Brain microvascular endothelial cell (primary cell): ENCODE results near the gene EIF3F.

Experiments used
- DNase-seq: peaks from one replicate; pipeline ENCODE4 v3.0.0-alpha.2; 2020
- H3K27ac ChIP-seq: fragments of 250-450 bp; sonication (Bioruptor Pico); 2 replicates; pipeline ENCODE4 v1.5.1; 2020; ENCODE audit warnings: mild to moderate bottlenecking, moderate library complexity
- H3K27me3 ChIP-seq: fragments of 250-450 bp; sonication (Bioruptor Pico); replicated peaks from 2 replicates; pipeline ENCODE4 v1.5.1; 2020; ENCODE audit warnings: mild to moderate bottlenecking
- H3K36me3 ChIP-seq: fragments of 250-450 bp; sonication (Bioruptor Pico); replicated peaks from 2 replicates; pipeline ENCODE4 v1.5.1; 2020; ENCODE audit warnings: mild to moderate bottlenecking
- H3K4me3 ChIP-seq: 2 replicates; pipeline ENCODE4 v1.5.1; 2011; ENCODE audit warnings: low read depth, mild to moderate bottlenecking, control low read depth, low read length, moderate library complexity
- in situ Hi-C: cut with HindIII; loops from 2 replicates; pipeline ENCODE4 v1.10.0; 2017; ENCODE audit warnings: low sequenced_read_pairs, low pct_ligation_motif_present
- TF ChIP-seq, protein P1 (sequence below): IDR thresholded peaks from 2 replicates; pipeline ENCODE4 v1.5.1; 2011; ENCODE audit warnings: low read depth, mild to moderate bottlenecking, moderate library complexity, low read length, control low read depth, inconsistent platforms; ENCODE audit errors: missing control alignments

EIF3F gene

DNA sequence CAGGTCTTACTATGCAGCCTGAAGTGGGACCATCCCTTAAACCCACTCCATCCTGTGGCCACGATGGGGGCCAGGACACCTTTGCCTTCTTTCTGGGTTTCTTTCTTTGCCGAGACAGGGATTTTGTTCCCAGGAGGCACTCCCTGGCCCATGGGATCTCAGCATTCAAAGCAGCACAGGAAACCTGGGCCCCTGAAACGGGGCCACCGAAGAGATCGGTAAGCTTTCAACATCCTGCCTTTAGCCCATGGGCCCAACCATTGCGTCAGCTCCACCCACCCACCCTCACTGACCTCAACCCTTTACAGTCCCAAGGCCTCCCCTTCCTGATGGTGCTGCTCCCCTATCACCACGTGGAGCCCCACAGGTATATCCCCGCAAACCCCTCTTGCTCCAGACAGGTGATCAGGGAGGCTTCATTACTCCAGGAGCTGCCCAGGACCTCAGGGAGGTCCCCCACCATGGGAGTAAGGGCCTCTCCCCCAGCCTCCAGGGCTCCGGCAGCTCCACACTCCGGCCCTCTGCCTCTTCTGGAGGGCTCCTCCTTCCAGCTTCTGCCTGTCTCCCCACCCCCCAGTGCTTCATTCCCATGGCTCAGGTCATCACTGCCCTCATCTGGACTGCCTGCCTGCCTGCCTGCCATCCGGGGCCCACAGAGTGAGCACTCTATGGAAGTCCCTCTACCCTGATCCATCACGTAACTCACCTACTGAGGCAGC, 51.8 kb downstream of the EIF3F start:
- Histone ChIP-seq H3K27ac (no peak overlapping the region), H3K4me3 (no peak overlapping the region), H3K36me3 (no peaks in the 10 kb centered on the region), H3K27me3 (peaks cover 3% of the 10 kb centered on the region)
- TF ChIP-seq, protein P1, sequence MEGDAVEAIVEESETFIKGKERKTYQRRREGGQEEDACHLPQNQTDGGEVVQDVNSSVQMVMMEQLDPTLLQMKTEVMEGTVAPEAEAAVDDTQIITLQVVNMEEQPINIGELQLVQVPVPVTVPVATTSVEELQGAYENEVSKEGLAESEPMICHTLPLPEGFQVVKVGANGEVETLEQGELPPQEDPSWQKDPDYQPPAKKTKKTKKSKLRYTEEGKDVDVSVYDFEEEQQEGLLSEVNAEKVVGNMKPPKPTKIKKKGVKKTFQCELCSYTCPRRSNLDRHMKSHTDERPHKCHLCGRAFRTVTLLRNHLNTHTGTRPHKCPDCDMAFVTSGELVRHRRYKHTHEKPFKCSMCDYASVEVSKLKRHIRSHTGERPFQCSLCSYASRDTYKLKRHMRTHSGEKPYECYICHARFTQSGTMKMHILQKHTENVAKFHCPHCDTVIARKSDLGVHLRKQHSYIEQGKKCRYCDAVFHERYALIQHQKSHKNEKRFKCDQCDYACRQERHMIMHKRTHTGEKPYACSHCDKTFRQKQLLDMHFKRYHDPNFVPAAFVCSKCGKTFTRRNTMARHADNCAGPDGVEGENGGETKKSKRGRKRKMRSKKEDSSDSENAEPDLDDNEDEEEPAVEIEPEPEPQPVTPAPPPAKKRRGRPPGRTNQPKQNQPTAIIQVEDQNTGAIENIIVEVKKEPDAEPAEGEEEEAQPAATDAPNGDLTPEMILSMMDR = no peak
- in situ Hi-C loops = no loop called here
- no peak for DNase-seq

DNA sequence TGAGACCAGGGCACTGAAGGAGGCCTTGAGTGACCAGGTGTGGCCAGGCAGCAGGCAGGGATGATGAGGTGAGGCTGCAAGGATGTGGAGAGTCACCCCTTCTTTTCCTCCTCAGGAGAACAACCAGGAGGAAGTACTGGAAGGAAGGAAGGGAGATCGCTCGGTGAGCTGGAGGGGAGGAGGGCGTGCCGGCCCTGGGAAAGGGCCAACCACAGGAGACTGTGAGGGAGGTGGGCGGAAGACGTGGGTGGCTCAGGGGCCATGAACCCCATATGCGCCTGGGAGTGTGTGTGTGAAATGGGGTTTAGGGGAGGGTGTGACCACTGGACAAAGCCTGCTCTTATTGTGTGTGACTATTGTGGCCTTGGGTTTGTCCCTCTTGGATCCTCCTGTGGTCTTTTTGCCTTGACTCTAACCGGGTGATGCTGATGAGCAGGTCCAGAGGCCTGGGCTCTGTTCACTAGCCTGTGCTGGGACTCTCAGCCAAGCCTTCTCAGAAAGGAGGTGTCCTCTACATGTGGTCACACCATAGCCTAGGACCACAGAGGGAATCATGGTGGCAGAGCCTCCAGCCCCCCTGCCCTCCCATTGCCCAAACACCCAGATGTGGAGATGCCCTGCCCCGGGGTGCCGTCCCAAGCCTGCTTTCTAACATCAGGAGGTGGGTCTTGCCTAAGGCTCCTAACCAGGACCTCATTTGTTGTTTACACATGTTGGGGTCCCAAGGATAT, 52.6 kb downstream of the EIF3F start:
- no peak overlapping the region for H3K4me3 ChIP-seq
- TF ChIP-seq, protein P1 = no peak
- in situ Hi-C loops = no loop called here
- no peaks in the 10 kb centered on the region for H3K36me3 ChIP-seq
- no peak overlapping the region for H3K27ac ChIP-seq
- no peak for DNase-seq
- H3K27me3 ChIP-seq = peaks cover 3% of the 10 kb centered on the region

DNA sequence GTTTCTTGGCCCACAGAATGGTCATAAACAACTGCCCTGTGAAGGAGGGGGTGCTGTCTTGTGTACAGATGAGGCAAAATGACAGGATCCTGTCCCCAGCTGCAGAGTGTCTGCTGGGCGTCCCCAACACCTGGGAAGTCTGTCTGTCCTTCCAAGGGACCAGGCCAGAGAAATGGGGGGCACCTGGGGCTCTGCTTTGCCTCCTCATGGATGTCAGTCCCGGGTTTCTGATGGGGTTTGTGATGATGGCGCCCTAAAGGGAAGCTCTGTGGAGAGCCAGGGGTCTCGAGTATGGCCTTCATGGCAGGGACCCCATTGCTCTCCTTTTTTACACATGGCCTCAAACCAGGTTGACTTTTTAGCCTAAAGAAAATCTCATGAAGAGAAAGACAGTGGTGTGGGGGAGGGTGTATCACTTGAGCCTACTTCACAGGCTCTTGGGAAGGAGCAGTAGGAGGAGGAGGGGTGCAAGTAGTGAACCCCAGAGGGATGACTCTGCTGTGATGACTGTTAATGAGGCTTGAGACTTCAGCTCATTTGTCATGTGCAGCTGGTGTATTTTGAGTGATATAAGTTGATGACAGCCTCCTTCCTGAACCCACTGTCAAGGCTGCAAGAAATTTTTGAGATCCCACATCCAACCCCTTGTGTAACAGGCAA, 53.3 kb downstream of the EIF3F start:
- Histone ChIP-seq H3K27me3 (peaks cover 3% of the 10 kb centered on the region), H3K4me3 (no peak overlapping the region), H3K36me3 (no peaks in the 10 kb centered on the region), H3K27ac (no peak overlapping the region)
- in situ Hi-C loops = no loop called here
- DNase-seq = no peak
- TF ChIP-seq, protein P1 = no peak

DNA sequence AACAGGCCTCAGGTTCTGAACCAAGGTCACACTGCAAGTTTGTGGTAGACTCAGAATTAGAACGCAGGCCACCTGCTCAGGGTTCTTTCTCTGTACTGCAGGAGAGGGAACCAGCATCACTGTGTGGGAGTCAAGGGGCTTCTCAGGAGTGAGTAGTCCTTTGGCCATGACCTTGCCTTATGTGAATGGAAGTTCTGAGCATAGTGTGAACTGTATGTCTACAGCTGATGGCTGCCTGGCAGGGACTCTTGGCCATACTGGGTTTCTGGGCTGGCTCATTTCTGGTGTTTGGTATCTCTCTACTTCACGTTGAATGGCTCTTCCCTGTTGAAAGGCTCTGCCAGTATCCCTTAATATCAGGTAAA, 53.8 kb downstream of the EIF3F start:
- TF ChIP-seq, protein P1 = no peak
- in situ Hi-C loops = no loop called here
- Histone ChIP-seq H3K27me3 (peaks cover 5% of the 10 kb centered on the region), H3K4me3 (no peak overlapping the region), H3K27ac (no peak overlapping the region), H3K36me3 (no peaks in the 10 kb centered on the region)
- no peak for DNase-seq

DNA sequence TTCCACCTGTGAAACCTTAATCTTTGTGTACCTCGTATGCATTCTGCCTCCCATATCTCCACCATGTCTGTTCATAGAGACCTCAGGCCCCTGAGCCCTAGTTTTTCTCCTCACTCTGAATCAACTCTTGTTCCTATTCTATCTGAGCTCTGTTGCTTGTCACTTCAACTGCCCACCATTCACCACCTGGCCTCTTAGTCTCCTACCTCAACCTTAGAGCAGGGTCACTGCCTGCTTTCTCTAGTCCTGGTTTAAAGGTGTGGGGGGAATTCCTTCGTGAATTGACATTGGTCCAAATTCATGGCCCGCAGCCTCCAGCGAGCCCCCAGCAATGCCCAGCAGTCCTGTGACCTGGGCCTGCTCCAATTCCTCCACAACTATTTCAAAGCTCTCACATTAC, 54.4 kb downstream of the EIF3F start:
- in situ Hi-C loops = no loop called here
- Histone ChIP-seq H3K27me3 (peaks cover 4% of the 10 kb centered on the region), H3K4me3 (no peak overlapping the region), H3K36me3 (no peaks in the 10 kb centered on the region), H3K27ac (no peak overlapping the region)
- TF ChIP-seq, protein P1 = no peak
- no peak for DNase-seq
